GM19468 (cell line): ENCODE results near the gene AQP12B.
"Not testable (repeated sequence)": the region's sequence is repeated elsewhere in the genome, so short reads cannot be mapped to it uniquely, and the experiment has no call there.

Experiments used
- ATAC-seq: cut with Tn5 transposase; IDR thresholded peaks from one replicate; pipeline ENCODE4 v1.9.1; 2021; ENCODE audit warnings: mild to moderate bottlenecking, moderate library complexity, moderate number of reproducible peaks; ENCODE audit not compliant: unreplicated experiment; ENCODE audit errors: extremely low read depth

Gene AQP12B

DNA sequence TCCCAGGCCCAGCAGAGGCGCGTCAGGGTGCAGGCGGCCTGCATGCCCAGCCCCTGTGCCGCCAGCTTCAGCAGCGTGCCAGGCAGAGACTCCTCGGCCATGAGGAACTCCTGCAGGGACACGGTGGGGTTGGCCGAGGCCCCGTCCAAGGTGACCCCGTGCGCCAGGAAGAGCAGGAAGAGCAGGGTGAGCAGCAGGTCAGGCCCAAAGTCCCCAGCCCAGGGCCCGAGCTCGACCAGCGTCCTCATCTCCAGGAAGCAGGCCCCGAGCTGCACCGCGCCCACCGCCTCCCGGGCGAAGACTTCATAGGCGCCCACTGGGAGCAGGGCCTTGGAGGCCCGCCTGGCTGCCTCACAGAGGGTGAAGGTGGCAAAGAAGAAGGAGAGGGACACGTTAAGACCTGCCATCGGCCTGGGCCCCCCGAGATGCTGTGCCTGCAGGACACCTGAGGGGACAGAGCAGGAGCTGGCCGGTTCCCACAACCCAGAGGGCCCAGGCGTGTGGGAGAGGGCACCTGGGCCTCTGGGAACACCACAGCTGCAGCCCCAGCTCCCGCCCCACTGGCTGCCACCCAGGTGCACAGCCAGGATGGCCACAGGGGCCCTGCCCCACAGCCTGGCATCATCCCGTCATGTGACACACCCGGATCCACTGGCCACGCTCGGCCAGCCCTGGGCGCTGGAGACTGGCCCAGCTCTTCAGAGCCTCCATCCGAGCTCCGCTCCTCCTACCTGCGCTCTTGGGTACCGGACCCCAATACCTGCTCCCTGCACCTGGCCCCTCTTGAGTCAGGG is at the start of gene AQP12B:
Gene AQP12B, minus strand, starts transcription at position 455 of the 794 bp plus-strand sequence. Its CDS starts 48 bp downstream, at position 407.
- ATAC-seq = not testable (repeated sequence)

DNA sequence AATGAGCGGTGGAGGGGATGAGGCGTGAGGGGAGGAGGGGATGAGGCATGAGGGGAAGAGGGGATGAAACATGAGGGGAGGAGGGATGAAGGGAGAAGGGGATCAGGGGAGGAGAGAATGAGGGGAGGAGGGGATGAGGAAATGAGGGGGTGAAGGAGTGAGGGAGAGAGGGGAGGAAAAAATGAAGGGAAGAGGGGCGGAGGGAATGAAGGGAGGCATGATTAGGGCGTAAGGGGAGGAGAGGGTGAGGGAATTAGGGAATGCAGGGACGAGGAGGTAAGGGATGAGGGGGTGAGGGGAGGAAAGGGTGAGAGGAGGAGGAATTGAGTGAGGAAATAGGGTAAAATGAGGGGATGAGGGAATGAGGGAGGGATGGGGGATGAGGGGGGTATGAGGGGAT is 49.5 kb upstream of the AQP12B start:
- ATAC-seq = no peak

- ATAC-seq = no peak
These were observed 48.5 kb upstream of the AQP12B start for GRCh38 chr2:240731178-240731545.

GRCh38 chr2:240730501-240731177 is 48.0 kb upstream of the AQP12B start:
- ATAC-seq = no peak

GRCh38 chr2:240728827-240729226 is 46.1 kb upstream of the AQP12B start:
- no peak for ATAC-seq

- ATAC-seq = no peak
These were observed 45.7 kb upstream of the AQP12B start for GRCh38 chr2:240728361-240728760.

DNA sequence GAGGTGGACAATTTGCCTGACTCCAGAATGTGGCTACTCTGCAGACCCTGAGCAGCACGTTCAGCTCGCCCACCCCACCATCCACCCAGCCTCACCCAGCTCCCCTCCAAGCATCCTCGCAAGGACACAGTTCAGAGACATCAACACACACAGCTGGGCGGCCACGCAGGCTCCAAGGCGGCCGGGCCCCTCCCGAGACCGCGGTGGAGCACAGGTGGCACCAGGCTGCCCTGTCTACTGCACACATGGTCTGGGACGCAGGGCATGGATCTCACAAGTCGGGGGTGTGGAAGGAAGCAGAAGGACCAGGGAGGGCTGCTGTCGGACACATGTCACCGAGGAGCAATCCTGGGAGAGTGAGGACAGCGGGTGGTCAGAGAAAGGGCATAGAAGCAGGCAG is 45.2 kb upstream of the AQP12B start:
- ATAC-seq = no peak

DNA sequence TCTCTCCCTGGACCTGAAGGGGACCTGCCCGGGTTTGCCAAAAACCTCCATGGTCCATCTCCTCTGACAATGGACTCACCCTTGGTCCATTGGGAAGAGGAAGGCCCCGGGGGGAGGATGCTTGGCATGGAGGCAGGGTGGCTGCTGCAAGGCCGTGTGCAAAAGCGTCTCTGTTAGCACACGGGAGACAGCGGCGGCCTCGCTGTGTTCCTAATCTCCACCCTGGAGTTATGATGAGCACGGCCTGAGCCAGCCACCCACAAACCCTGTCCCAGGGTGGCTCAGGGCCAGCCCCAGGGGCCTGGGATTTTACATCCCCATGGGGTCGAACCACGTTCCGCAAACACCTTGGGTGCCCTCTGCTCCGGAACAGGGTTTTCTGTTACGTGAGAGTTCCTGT is 44.8 kb upstream of the AQP12B start:
- ATAC-seq = no peak

- no peak for ATAC-seq
These were observed 44.2 kb upstream of the AQP12B start for GRCh38 chr2:240726876-240727275.

GRCh38 chr2:240725671-240726070 is 43.0 kb upstream of the AQP12B start:
- ATAC-seq = no peak

DNA sequence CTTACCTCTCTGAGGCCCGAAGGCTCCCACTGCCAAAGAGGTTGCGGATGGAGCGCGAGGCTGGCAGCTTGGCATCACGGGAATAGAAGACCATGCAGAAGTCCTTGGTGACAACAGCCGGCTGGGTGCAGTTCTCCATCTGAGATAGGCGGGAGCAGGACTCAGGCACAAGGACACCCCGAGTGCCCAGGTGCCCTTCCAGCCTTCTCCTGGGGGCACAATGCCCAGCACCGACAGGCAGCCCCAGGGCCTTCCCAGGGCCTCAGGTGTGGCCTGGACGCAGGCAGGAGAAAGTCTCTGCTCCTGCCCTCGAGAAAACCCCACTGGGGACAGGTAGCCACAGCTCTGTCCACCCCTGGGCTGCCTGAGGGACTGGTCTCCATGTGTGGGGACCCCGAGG is 42.6 kb upstream of the AQP12B start:
- no peak for ATAC-seq

DNA sequence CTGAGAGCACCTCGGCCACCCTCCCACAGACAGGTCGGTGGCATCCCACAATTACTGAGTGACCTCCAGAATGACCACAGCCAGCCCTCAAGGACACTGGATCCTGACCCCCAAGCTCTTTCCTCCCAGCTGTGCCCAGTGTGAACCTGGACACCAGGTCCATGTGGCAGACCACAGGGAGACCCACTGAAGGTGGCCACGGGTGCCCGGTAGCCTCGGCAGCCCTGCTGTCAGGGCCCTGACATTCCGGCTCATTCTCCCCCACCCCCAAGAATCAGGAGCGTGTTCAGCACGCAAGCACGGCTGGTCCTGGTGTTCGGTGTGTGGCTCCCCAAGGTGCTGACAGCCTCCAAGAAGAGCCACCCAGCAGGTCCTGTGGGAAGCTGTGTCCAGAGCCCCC is 41.7 kb upstream of the AQP12B start:
- no peak for ATAC-seq

GRCh38 chr2:240723851-240724250 is 41.2 kb upstream of the AQP12B start:
- ATAC-seq = no peak

DNA sequence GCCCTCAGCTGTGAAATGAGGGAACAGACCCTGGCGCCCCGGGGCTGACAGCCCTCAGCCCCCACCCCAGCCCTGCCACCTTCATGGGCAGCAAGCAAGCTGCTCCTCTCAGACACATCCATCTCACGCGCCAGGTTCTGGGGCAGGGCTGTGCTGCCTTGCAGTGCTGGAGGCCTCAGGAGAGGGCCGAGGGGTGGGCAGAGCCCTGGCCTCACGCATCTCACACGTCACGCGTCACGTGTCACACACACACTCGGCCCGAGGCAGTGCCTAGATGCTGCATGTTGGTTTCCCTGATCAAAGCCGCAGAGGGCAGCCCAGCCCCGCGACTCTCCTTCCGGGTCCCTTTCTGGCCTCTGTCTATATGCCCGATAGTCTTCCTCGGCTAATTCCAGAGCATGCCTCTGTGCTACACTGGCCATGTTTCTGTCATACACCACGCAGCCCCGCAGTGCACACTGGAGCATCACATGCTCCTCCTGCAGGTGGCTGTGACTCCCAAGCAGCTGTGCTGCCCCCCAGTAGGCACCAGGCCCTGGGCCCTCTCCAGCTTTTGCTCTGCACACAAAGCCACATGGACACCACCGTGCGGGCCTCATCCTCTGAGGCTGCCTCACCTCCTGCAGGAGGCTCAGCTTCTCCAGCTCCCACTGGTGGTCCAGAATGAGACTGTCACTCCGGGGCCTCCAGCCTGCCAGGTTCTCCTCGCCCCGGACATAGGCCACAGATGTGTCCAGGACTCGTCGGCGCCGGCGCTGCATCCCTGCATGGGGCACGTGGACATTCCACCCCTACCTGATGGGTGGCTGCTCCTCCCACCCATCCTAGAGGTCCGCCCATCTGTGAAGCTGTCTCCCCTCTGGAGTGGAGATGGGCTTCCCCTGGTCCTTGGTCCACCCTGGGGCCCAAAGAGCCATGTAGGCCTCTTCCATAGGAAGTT is 40.4 kb upstream of the AQP12B start:
- no peak for ATAC-seq

GRCh38 chr2:240722376-240722775 is 39.7 kb upstream of the AQP12B start:
- ATAC-seq = no peak

GRCh38 chr2:240721596-240722180 is 39.0 kb upstream of the AQP12B start:
- no peak for ATAC-seq

DNA sequence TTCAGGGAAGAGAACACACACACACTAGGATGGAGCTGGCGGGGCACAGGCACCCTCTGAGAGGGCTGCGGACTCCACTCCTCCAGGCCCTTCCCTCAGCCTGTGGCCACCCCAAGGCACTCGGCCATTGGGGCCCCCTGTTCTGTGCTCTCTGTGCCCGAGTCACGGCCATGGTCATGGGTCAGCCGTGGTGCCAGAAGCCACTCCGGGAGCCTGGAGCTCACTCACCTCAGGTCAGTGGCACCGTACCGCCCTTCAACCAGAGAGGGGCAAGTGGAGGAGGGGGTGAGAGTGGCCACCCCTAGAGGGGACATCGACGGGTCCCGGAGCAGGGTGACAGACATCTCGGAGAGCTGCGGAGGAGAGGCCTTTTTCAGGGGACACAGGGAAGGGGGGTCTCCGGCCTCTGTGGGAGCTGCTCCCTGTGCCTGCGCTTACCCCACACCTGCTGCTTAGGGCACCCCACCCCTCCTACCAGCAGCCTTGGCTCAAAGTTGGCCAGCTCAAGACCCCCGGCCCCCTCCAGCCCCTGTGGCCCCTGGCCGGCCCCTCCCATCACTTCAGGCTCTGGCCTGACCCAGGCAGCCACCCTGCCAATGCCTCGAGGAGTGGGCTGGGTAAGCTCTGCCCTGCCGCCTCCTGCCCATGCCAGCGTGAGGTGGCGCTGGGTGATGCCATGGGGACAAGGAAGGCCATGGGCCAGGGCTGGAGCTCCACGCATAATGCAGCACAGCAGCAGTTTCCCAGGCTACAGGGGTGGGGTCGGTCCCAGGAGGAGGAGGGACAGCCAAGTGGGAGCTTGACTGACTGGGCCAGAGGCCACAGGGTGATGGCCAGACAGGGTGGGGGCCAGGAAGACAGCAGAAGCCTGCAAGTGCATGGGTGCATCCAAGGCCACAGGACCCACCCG is 38.3 kb upstream of the AQP12B start:
- no peak for ATAC-seq

DNA sequence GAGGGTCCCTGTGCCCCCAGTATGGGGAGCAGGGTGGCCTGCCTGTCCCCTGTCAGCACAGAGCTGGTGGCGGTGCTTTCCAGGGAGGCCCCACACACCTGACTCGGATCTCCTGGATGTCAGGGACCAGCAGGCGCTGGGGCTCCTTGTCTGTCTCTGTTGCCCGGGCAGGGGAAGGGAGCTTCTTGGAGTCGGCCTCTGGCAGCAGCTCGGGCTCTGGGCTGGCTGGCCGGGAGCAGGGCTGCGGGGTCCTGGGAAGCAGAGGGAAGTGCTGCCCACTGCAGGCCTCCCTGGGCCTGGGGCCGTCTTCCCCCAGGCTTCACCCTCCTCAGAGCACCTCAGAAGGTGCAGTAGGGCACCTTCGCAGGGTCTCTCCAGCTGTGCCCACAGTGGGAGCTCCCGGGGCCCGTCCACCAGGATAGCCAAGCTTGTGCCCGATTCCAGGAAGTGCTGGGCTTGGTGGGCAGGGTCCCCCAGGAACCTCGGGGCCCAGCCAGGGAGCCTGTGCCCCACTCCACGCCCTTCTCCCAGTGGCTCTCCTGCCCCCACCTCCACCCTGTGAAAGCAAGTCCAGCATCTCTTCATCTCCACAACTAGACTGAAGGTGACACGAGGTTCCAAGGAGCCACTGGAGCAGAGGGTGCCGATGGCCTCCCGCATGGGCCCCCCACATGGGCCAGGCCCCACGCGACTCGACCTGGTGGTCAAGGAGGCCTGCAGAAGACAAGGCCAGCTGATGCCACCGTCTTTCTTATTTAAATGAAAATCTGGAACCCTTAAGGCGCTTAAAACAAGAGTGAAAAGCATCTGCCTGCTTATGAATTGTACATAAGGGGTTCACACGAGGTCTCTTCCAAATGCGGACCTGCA is 37.2 kb upstream of the AQP12B start:
- ATAC-seq = no peak
